Measurements from ENCODE around the gene LIX1L.
A peak's percentile ranks its signal among the peaks of the same experiment; 100 is the strongest.

The LIX1L gene

GRCh38 chr1:145964328-145965118 is 6.7 kb upstream of the LIX1L start, which contains the start of the genes ANKRD34A and POLR3GL:
ANKRD34A (minus strand) TSS chr1:145964575; CDS start chr1:145961759, 2,816 bp downstream.
POLR3GL (plus strand) TSS chr1:145964690; CDS start chr1:145974866, 10,176 bp downstream.
- H3K27ac ChIP-seq, result peak within 1 kb of the TSS; percentile 50
- peak; percentile 64 for DNase-seq (ENCODE audit: low read depth, low spot score)

- DNase-seq (ENCODE audit: low read depth, low spot score), result no peak
- peak overlapping the region; percentile 50 for H3K27ac ChIP-seq
These were observed 5.6 kb upstream of the LIX1L start for GRCh38 chr1:145963265-145964019.

- H3K27ac ChIP-seq, result no peak overlapping the region
- no peak for DNase-seq (ENCODE audit: low read depth, low spot score)
These were observed 4.6 kb upstream of the LIX1L start for GRCh38 chr1:145962157-145963102.

- no peak for DNase-seq (ENCODE audit: low read depth, low spot score)
- H3K27ac ChIP-seq, result no peak overlapping the region
These were observed 3.8 kb upstream of the LIX1L start for GRCh38 chr1:145961425-145962156.

GRCh38 chr1:145961109-145961424 is 3.2 kb upstream of the LIX1L start:
- H3K27ac ChIP-seq, result no peak overlapping the region
- no peak for DNase-seq (ENCODE audit: low read depth, low spot score)

GRCh38 chr1:145960468-145961108 is 2.8 kb upstream of the LIX1L start:
- H3K27ac ChIP-seq, result no peak overlapping the region
- no peak for DNase-seq (ENCODE audit: low read depth, low spot score)

- no peak overlapping the region for H3K27ac ChIP-seq
- DNase-seq (ENCODE audit: low read depth, low spot score), result no peak
These were observed 2.2 kb upstream of the LIX1L start for GRCh38 chr1:145959957-145960467.

- no peak overlapping the region for H3K27ac ChIP-seq
- no peak for DNase-seq (ENCODE audit: low read depth, low spot score)
These were observed 1.5 kb upstream of the LIX1L start for GRCh38 chr1:145959333-145959732.

- no peak for DNase-seq (ENCODE audit: low read depth, low spot score)
- no peak overlapping the region for H3K27ac ChIP-seq
These were observed 917 bp upstream of the LIX1L start for GRCh38 chr1:145958734-145959133.

GRCh38 chr1:145956781-145957442 is 905 bp downstream of the LIX1L start:
- H3K27ac ChIP-seq, result peak overlapping the region; percentile 48
- DNase-seq (ENCODE audit: low read depth, low spot score), result no peak

- DNase-seq (ENCODE audit: low read depth, low spot score), result no peak
- peak overlapping the region; percentile 48 for H3K27ac ChIP-seq
These were observed 1.5 kb downstream of the LIX1L start for GRCh38 chr1:145956361-145956760.

- no peak for DNase-seq (ENCODE audit: low read depth, low spot score)
- no peak overlapping the region for H3K27ac ChIP-seq
These were observed 2.4 kb downstream of the LIX1L start for GRCh38 chr1:145955436-145955835.

- no peak overlapping the region for H3K27ac ChIP-seq
- DNase-seq (ENCODE audit: low read depth, low spot score), result no peak
These were observed 4.0 kb downstream of the LIX1L start for GRCh38 chr1:145953861-145954260.

- no peak overlapping the region for H3K27ac ChIP-seq
- DNase-seq (ENCODE audit: low read depth, low spot score), result no peak
These were observed 4.9 kb downstream of the LIX1L start for GRCh38 chr1:145952903-145953302.

GRCh38 chr1:145951526-145951925 is 6.3 kb downstream of the LIX1L start:
- no peak overlapping the region for H3K27ac ChIP-seq
- DNase-seq (ENCODE audit: low read depth, low spot score), result no peak

- H3K27ac ChIP-seq, result no peak overlapping the region
- DNase-seq (ENCODE audit: low read depth, low spot score), result no peak
These were observed 8.6 kb downstream of the LIX1L start for GRCh38 chr1:145949219-145949618.

GRCh38 chr1:145947551-145947950 is 10.3 kb downstream of the LIX1L start:
- DNase-seq (ENCODE audit: low read depth, low spot score), result no peak
- no peak overlapping the region for H3K27ac ChIP-seq

- no peak overlapping the region for H3K27ac ChIP-seq
- DNase-seq (ENCODE audit: low read depth, low spot score), result no peak
These were observed 11.3 kb downstream of the LIX1L start for GRCh38 chr1:145946477-145946986.
